Caco-2 (cell line): Measurements from ENCODE around the gene PPARGC1A. TPM values are rescaled to one million over a fixed set of nuclear protein-coding genes. Genes with fewer than 3 reads are reported as not detected.

Experiments used
- Bru-seq: library from RNA; stranded (reverse); fragments of 400-500 nt; gene quantifications from one replicate; lab custom pipeline; 2021; lab: Mats Ljungman, UMichigan
- BruChase-seq, 2 experiments: library from RNA; stranded (reverse); fragments of 400-500 nt; gene quantifications; one replicate each; lab custom pipeline; 2021; lab: Mats Ljungman, UMichigan
- BruUV-seq: library from RNA; stranded (reverse); fragments of 400-500 nt; replicated peaks from 2 replicates; lab custom pipeline; 2021; lab: Mats Ljungman, UMichigan
- CTCF ChIA-PET: fragments of 300-600 bp; sonication (Branson Sonifier 250); formaldehyde crosslinking; loops from one replicate; lab custom pipeline; 2022; ENCODE audit warnings: antibody characterized with exemption; lab: Charles Lee
- POLR2A ChIA-PET: fragments of 300-600 bp; sonication (Branson Sonifier 250); formaldehyde crosslinking; loops from one replicate; lab custom pipeline; 2022; ENCODE audit warnings: antibody characterized with exemption; lab: Charles Lee
- DNase-seq, 2 experiments: peaks; one replicate each; pipeline versions ENCODE4 v3.0.0 to v3.0.0-alpha.2; 2020 to 2022
- H3K27me3 ChIP-seq: replicated peaks from 2 replicates; pipeline ENCODE4 v1.6.0; 2011; ENCODE audit warnings: low read length; ENCODE audit not compliant: control insufficient read depth, insufficient read depth
- H3K36me3 ChIP-seq: 2 replicates; pipeline ENCODE4 v1.5.1; 2011; ENCODE audit warnings: low read length; ENCODE audit not compliant: control insufficient read depth, insufficient read depth
- H3K4me1 ChIP-seq: fragments of 250-450 bp; sonication (Bioruptor Pico); 2 replicates; pipeline ENCODE4 v1.5.1; 2020; ENCODE audit warnings: mild to moderate bottlenecking
- H3K4me3 ChIP-seq: 2 replicates; pipeline ENCODE4 v1.5.1; 2011; ENCODE audit warnings: low read depth, mild to moderate bottlenecking, control low read depth, low read length
- H3K9me3 ChIP-seq: fragments of 250-450 bp; sonication (Bioruptor Pico); 2 replicates; pipeline ENCODE4 v1.5.1; 2020; ENCODE audit warnings: mild to moderate bottlenecking, moderate library complexity
- H3K27ac Mint-ChIP-seq: one replicate; pipeline ENCODE4 v1.8.0; 2022; ENCODE audit warnings: mixed read lengths; ENCODE audit not compliant: unreplicated experiment
- H3K27me3 Mint-ChIP-seq: one replicate; pipeline ENCODE4 v1.8.0; 2022; ENCODE audit warnings: mixed read lengths; ENCODE audit not compliant: insufficient read depth, unreplicated experiment
- H3K36me3 Mint-ChIP-seq: one replicate; pipeline ENCODE4 v1.8.0; 2022; ENCODE audit warnings: mild to moderate bottlenecking, mixed read lengths; ENCODE audit not compliant: insufficient read depth, unreplicated experiment
- H3K4me1 Mint-ChIP-seq: one replicate; pipeline ENCODE4 v1.8.0; 2022; ENCODE audit warnings: low read depth, mixed read lengths; ENCODE audit not compliant: unreplicated experiment
- H3K4me3 Mint-ChIP-seq: one replicate; pipeline ENCODE4 v1.8.0; 2022; ENCODE audit warnings: mild to moderate bottlenecking, moderate library complexity, mixed read lengths; ENCODE audit not compliant: unreplicated experiment
- H3K9me3 Mint-ChIP-seq: one replicate; pipeline ENCODE4 v1.8.0; 2022; ENCODE audit warnings: mixed read lengths; ENCODE audit not compliant: unreplicated experiment
- intact Hi-C: fragments of 100-400 bp; cut with micrococcal nuclease; formaldehyde crosslinking; loops from one replicate; pipeline ENCODE4 v1.10.0; 2022; ENCODE audit not compliant: unreplicated experiment
- long read RNA-seq: library from polyadenylated mRNA; stranded (forward); transcript quantifications from one replicate; pipeline ENCODE4 v2.0.0, GENCODE V29; 2022
- total RNA-seq: library from RNA; stranded (reverse); gene quantifications from 2 replicates; pipeline ENCODE4 v1.2.3, GENCODE V29; 2022
- TF ChIP-seq, protein P1 (sequence below), 2 experiments: fragments of 200-600 bp in 1 of 2; IDR thresholded peaks; 1 replicate in 1 of 2; 2 replicates in 1 of 2; pipeline versions ENCODE4 v1.5.1 to v1.8.0; 2011 to 2022; ENCODE audit warnings: antibody characterized with exemption in 1 of 2, control low read depth in 1 of 2, inconsistent platforms in 1 of 2, low read depth in 1 of 2, low read length in 1 of 2, mild to moderate bottlenecking in 1 of 2, moderate library complexity in 1 of 2; ENCODE audit not compliant: insufficient read depth in 1 of 2, severe bottlenecking in 1 of 2, unreplicated experiment in 1 of 2

PPARGC1A gene, protein sequence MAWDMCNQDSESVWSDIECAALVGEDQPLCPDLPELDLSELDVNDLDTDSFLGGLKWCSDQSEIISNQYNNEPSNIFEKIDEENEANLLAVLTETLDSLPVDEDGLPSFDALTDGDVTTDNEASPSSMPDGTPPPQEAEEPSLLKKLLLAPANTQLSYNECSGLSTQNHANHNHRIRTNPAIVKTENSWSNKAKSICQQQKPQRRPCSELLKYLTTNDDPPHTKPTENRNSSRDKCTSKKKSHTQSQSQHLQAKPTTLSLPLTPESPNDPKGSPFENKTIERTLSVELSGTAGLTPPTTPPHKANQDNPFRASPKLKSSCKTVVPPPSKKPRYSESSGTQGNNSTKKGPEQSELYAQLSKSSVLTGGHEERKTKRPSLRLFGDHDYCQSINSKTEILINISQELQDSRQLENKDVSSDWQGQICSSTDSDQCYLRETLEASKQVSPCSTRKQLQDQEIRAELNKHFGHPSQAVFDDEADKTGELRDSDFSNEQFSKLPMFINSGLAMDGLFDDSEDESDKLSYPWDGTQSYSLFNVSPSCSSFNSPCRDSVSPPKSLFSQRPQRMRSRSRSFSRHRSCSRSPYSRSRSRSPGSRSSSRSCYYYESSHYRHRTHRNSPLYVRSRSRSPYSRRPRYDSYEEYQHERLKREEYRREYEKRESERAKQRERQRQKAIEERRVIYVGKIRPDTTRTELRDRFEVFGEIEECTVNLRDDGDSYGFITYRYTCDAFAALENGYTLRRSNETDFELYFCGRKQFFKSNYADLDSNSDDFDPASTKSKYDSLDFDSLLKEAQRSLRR
- total RNA-seq (0.09 TPM in 1 of 2 replicates, not detected in the other), Bru-seq, nascent RNA (percentile 13 among the genes with signal in this experiment), BruChase-seq, experiment 1, labeled RNA remaining after a 2-hour chase (percentile 7 among the genes with signal in this experiment), BruChase-seq, experiment 2, labeled RNA remaining after a 6-hour chase (percentile 6 among the genes with signal in this experiment)
- long read RNA-seq: 0 reads

DNA sequence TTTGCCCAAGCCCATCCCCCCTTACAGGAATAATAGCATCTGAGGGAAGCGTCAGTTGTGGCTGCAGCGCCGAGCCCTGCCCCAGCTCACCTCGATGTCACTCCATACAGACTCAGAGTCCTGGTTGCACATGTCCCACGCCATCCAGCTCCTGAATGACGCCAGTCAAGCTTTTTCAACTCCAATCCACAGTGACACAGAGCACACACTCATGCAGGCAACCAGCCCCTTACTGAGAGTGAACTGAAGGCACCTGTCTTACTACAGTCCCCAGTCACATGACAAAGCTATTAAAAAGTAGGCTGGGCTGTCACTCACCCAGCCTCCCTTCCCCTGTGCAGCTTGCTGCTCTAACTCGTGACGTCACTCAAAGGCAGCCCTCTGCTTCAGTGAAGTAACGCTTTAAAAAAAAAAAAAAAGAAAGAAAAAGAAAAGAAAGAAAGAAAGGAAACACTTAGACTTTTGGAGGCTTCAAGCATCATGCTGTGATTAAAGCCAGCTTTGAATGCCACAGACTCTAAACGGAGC is at the start of gene PPARGC1A:
TSS of gene PPARGC1A (minus strand) at position 234 of the 528 bp plus-strand sequence. CDS start at position 144, 90 bp downstream.
- TF ChIP-seq, protein P1, sequence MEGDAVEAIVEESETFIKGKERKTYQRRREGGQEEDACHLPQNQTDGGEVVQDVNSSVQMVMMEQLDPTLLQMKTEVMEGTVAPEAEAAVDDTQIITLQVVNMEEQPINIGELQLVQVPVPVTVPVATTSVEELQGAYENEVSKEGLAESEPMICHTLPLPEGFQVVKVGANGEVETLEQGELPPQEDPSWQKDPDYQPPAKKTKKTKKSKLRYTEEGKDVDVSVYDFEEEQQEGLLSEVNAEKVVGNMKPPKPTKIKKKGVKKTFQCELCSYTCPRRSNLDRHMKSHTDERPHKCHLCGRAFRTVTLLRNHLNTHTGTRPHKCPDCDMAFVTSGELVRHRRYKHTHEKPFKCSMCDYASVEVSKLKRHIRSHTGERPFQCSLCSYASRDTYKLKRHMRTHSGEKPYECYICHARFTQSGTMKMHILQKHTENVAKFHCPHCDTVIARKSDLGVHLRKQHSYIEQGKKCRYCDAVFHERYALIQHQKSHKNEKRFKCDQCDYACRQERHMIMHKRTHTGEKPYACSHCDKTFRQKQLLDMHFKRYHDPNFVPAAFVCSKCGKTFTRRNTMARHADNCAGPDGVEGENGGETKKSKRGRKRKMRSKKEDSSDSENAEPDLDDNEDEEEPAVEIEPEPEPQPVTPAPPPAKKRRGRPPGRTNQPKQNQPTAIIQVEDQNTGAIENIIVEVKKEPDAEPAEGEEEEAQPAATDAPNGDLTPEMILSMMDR (IDR thresholded peaks at IDR 0.05; ENCODE audit: insufficient read depth in 1 of 2, low read depth in 1 of 2, low read length in 1 of 2, severe bottlenecking in 1 of 2, unreplicated experiment in 1 of 2): no peak
- Mint-ChIP-seq H3K27ac (no peak within 1 kb of the TSS), H3K36me3 (no peaks in the 10 kb centered on the region), H3K4me1 (peaks cover 10% of the 10 kb centered on the region), H3K9me3 (no peaks in the 10 kb centered on the region), H3K27me3 (peaks cover 21% of the 10 kb centered on the region), H3K4me3 (peak within 1 kb of the TSS; percentile 53)
- intact Hi-C loops: no loop called here
- ChIA-PET POLR2A (no interaction called here), CTCF (interaction anchor here (0.5 to 0.7 kb wide), 3 partner anchors 12 to 1508 kb away, joined by 3 to 10 read pairs (median 4); no protein-coding TSS in a partner anchor)
- peak; percentile 10 to 43 for DNase-seq
- H3K4me3 ChIP-seq: no peak within 1 kb of the TSS
- no peaks in the 10 kb centered on the region for H3K4me1 ChIP-seq
- H3K36me3 ChIP-seq: no peaks in the 10 kb centered on the region
- BruUV-seq: no TSS peak
- no peaks in the 10 kb centered on the region for H3K27me3 ChIP-seq
- H3K9me3 ChIP-seq: no peaks in the 10 kb centered on the region

DNA sequence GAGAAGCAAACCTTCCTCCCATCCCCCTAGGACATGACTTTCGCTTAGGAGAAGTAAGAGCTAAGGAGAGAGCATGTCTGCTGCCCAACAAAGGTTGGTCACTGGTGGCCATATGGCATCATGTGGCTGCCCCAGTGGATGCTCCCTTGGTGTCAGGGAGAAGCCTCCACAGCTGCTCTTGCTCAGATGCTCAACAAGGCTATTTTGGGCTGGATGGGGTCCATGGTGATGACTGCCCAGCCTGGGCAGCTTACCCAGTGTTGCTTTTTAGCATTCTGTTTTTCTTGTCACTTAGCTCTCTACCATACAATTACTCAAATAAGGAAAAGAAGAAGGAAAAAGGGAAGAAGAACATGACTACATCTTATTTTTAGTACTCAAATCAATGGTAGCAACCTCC is 48.9 kb upstream of the PPARGC1A start:
- TF ChIP-seq, protein P1 (IDR thresholded peaks at IDR 0.05; ENCODE audit: insufficient read depth in 1 of 2, low read depth in 1 of 2, low read length in 1 of 2, severe bottlenecking in 1 of 2, unreplicated experiment in 1 of 2): no peak
- no peaks in the 10 kb centered on the region for H3K36me3 ChIP-seq
- POLR2A ChIA-PET: no interaction called here
- Mint-ChIP-seq H3K9me3 (no peaks in the 10 kb centered on the region), H3K4me1 (no peaks in the 10 kb centered on the region), H3K27me3 (peaks cover 3% of the 10 kb centered on the region), H3K27ac (no peak overlapping the region), H3K36me3 (no peaks in the 10 kb centered on the region), H3K4me3 (no peak overlapping the region)
- H3K4me3 ChIP-seq: no peak overlapping the region
- intact Hi-C loops: no loop called here
- no peaks in the 10 kb centered on the region for H3K9me3 ChIP-seq
- CTCF ChIA-PET: no interaction called here
- no peaks in the 10 kb centered on the region for H3K4me1 ChIP-seq
- H3K27me3 ChIP-seq: no peaks in the 10 kb centered on the region
- DNase-seq: no peak
- no TSS peak for BruUV-seq

DNA sequence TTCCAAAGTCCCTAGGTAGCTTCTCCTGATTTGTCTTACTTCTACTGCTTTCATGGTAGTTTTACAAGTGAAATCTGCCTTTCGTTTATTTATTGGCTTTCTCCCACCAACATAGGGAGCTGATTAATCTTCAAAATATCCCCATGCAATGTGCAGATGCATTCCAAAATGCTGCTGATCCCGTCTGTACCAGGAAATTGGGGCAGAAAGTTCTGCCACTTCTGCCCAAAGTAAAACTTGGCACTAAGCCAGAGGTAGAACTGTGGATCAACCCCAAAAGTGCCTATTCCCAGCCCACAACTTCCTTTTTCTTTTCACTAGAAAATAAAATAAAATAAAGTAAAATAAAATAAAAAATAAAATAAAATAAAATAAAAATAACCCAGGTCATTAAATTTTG is 47.3 kb upstream of the PPARGC1A start:
- CTCF ChIA-PET: no interaction called here
- H3K36me3 Mint-ChIP-seq: no peaks in the 10 kb centered on the region
- H3K27me3 Mint-ChIP-seq: peaks cover 3% of the 10 kb centered on the region
- Histone ChIP-seq H3K27me3 (no peaks in the 10 kb centered on the region), H3K9me3 (no peaks in the 10 kb centered on the region), H3K4me3 (no peak overlapping the region), H3K4me1 (no peaks in the 10 kb centered on the region), H3K36me3 (no peaks in the 10 kb centered on the region)
- TF ChIP-seq, protein P1 (IDR thresholded peaks at IDR 0.05; ENCODE audit: insufficient read depth in 1 of 2, low read depth in 1 of 2, low read length in 1 of 2, severe bottlenecking in 1 of 2, unreplicated experiment in 1 of 2): no peak
- no peaks in the 10 kb centered on the region for H3K4me1 Mint-ChIP-seq
- H3K4me3 Mint-ChIP-seq: no peak overlapping the region
- no TSS peak for BruUV-seq
- no peak for DNase-seq
- peaks cover 2% of the 10 kb centered on the region for H3K9me3 Mint-ChIP-seq
- intact Hi-C loops: no loop called here
- POLR2A ChIA-PET: no interaction called here
- no peak overlapping the region for H3K27ac Mint-ChIP-seq
